Neural cell (in vitro differentiated cells): Measurements from ENCODE around the gene DYNC2LI1. TPM values are rescaled to one million over a fixed set of nuclear protein-coding genes. Genes with fewer than 3 reads are reported as not detected.

Experiments
- H2AFZ ChIP-seq: fragments of 200-600, 300-800 bp; sonication (generic), shearing (Covaris generic); 2 replicates; pipeline ENCODE4 v1.6.0; 2014; ENCODE audit warnings: low read depth, mild to moderate bottlenecking, antibody characterized with exemption, low read length, moderate library complexity
- H3F3A ChIP-seq: fragments of 200-600 bp; shearing (Covaris generic); 2 replicates; pipeline ENCODE4 v1.6.1; 2016; ENCODE audit warnings: mild to moderate bottlenecking, moderate library complexity, mixed read lengths, antibody characterized with exemption, low read length; ENCODE audit not compliant: insufficient read depth, poor library complexity, severe bottlenecking
- H3K27ac ChIP-seq: fragments of 200-600, 300-800 bp; sonication (generic), shearing (Covaris generic); 2 replicates; pipeline ENCODE4 v1.5.1; 2014; ENCODE audit warnings: mild to moderate bottlenecking, low read length, moderate library complexity
- H3K27me3 ChIP-seq: fragments of 300-800, 200-600 bp; sonication (generic), shearing (Covaris generic); 2 replicates; pipeline ENCODE4 v1.6.0; 2014; ENCODE audit warnings: mild to moderate bottlenecking, low read depth, low read length, moderate library complexity; ENCODE audit not compliant: insufficient read depth
- H3K36me3 ChIP-seq: fragments of 300-800, 200-600 bp; sonication (generic), shearing (Covaris generic); 2 replicates; pipeline ENCODE4 v1.5.1; 2014; ENCODE audit warnings: mild to moderate bottlenecking, antibody characterized with exemption, low read length, moderate library complexity; ENCODE audit not compliant: insufficient read depth
- H3K4me2 ChIP-seq: fragments of 300-800, 200-600 bp; sonication (generic), shearing (Covaris generic); 2 replicates; pipeline ENCODE4 v1.6.0; 2014; ENCODE audit warnings: mild to moderate bottlenecking, low read length
- H3K4me3 ChIP-seq: fragments of 300-800, 200-600 bp; sonication (generic), shearing (Covaris generic); 2 replicates; pipeline ENCODE4 v1.5.1; 2014; ENCODE audit warnings: mild to moderate bottlenecking, low read length, moderate library complexity
- H3K79me2 ChIP-seq: fragments of 200-600 bp; shearing (Covaris generic); replicated peaks from 2 replicates; pipeline ENCODE4 v1.6.0; 2014; ENCODE audit warnings: mild to moderate bottlenecking, low read length, moderate library complexity; ENCODE audit not compliant: insufficient read depth
- H3K9ac ChIP-seq: fragments of 300-800, 200-600 bp; sonication (generic), shearing (Covaris generic); 2 replicates; pipeline ENCODE4 v1.6.1; 2016; ENCODE audit warnings: mild to moderate bottlenecking, low read length, mixed read lengths
- H3K9me2 ChIP-seq: fragments of 200-600 bp; shearing (Covaris generic); 2 replicates; pipeline ENCODE4 v1.6.1; 2016; ENCODE audit warnings: mild to moderate bottlenecking, low read length, mixed read lengths; ENCODE audit not compliant: insufficient read depth
- H3K9me3 ChIP-seq: fragments of 200-600, 300-800 bp; sonication (generic), shearing (Covaris generic); 2 replicates; pipeline ENCODE4 v1.6.1; 2016; ENCODE audit warnings: mild to moderate bottlenecking, mixed run types, low read length, moderate library complexity, mixed read lengths
- H4K20me1 ChIP-seq: fragments of 200-600 bp; shearing (Covaris generic); 2 replicates; pipeline ENCODE4 v1.6.1; 2016; ENCODE audit warnings: mild to moderate bottlenecking, mixed run types; ENCODE audit not compliant: insufficient read depth
- EP300 ChIP-seq: fragments of 450-650 bp; conservative IDR thresholded peaks from 2 replicates; pipeline ENCODE4 v1.6.1; 2014; ENCODE audit warnings: antibody characterized with exemption, mild to moderate bottlenecking, moderate library complexity; ENCODE audit not compliant: poor library complexity, severe bottlenecking
- EZH2 ChIP-seq: fragments of 200-600, 300-800 bp; shearing (Covaris generic), sonication (generic); IDR thresholded peaks from 2 replicates; pipeline ENCODE4 v1.6.1; 2014; ENCODE audit warnings: antibody characterized with exemption, low read length, borderline replicate concordance, mild to moderate bottlenecking; ENCODE audit not compliant: insufficient read depth, poor library complexity, severe bottlenecking
- MXI1 ChIP-seq: fragments of 450-650 bp; conservative IDR thresholded peaks from 2 replicates; pipeline ENCODE4 v1.6.1; 2014; ENCODE audit warnings: antibody characterized with exemption, mild to moderate bottlenecking; ENCODE audit not compliant: poor library complexity, severe bottlenecking
- POLR2AphosphoS5 ChIP-seq: IDR thresholded peaks from 2 replicates; pipeline ENCODE4 v1.6.1; 2012
- RAD21 ChIP-seq: fragments of 450-650 bp; conservative IDR thresholded peaks from 2 replicates; pipeline ENCODE4 v1.6.1; 2014; ENCODE audit warnings: antibody characterized with exemption, mild to moderate bottlenecking, moderate library complexity
- REST ChIP-seq: IDR thresholded peaks from 2 replicates; pipeline ENCODE4 v1.6.1; 2012; ENCODE audit warnings: borderline replicate concordance
- SMC3 ChIP-seq: fragments of 450-650 bp; conservative IDR thresholded peaks from 2 replicates; pipeline ENCODE4 v1.6.1; 2014; ENCODE audit warnings: antibody characterized with exemption, mild to moderate bottlenecking, moderate library complexity; ENCODE audit not compliant: poor library complexity
- TAF1 ChIP-seq: IDR thresholded peaks from 2 replicates; pipeline ENCODE4 v1.6.1; 2012; ENCODE audit warnings: low read depth
- polyA plus RNA-seq: library from polyadenylated mRNA; depleted of rRNA; stranded (reverse); fragments of >200 nt; gene quantifications from 2 replicates; pipeline ENCODE4 v1.2.3, GENCODE V29; 2014
- TF ChIP-seq, protein P1 (sequence below): fragments of 450-650 bp; IDR thresholded peaks from 2 replicates; pipeline ENCODE4 v1.5.1; 2014; ENCODE audit warnings: antibody characterized with exemption, mild to moderate bottlenecking, moderate library complexity; ENCODE audit not compliant: poor library complexity, severe bottlenecking

DYNC2LI1 gene
- polyA plus RNA-seq, 1 donor from 2014 or later, result 80.6 TPM

- Histone ChIP-seq H3K4me2 (no peak overlapping the region), H3K4me3 (peak overlapping the region; percentile 19), H2AFZ (no peak overlapping the region), H3K9me3 (no peaks in the 10 kb centered on the region), H3K36me3 (no peaks in the 10 kb centered on the region), H3F3A (no peaks in the 10 kb centered on the region), H3K79me2 (no peaks in the 10 kb centered on the region), H4K20me1 (no peaks in the 10 kb centered on the region), H3K27me3 (no peaks in the 10 kb centered on the region), H3K27ac (no peak overlapping the region), H3K9me2 (no peaks in the 10 kb centered on the region), H3K9ac (no peak overlapping the region)
- TF ChIP-seq POLR2AphosphoS5 (peak; percentile 71), REST (no peak), EZH2 (no peak), EP300 (peak; percentile 88)
Observed at GRCh38 chr2:43810888-43811287, 37.0 kb downstream of the DYNC2LI1 start.

DNA sequence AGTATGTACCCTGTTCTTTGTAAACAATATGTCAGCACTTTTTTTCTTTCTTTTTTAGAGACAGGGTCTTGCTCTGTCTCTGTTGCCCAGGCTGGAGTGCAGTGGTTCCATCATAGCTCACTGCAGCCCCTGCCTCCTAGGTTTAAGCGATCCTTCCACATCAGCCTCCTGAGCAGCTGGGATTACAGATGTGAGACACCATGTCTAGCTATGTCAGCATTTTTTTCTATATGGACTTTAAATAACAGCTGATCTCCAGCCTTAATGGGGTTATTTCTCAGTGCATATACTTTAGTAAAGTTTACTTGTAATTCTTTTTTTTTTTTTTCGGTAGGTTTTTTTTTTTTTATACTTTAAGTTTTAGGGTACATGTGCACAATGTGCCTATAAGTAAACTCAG lies 38.2 kb downstream of the DYNC2LI1 start:
- no peaks in the 10 kb centered on the region for H3F3A ChIP-seq
- no peak overlapping the region for H3K27ac ChIP-seq
- H2AFZ ChIP-seq, result no peak overlapping the region
- H4K20me1 ChIP-seq, result no peaks in the 10 kb centered on the region
- TF ChIP-seq MXI1 (no peak), TAF1 (no peak), EP300 (no peak), RAD21 (no peak), REST (no peak), POLR2AphosphoS5 (no peak), SMC3 (no peak), EZH2 (no peak)
- TF ChIP-seq, protein P1, sequence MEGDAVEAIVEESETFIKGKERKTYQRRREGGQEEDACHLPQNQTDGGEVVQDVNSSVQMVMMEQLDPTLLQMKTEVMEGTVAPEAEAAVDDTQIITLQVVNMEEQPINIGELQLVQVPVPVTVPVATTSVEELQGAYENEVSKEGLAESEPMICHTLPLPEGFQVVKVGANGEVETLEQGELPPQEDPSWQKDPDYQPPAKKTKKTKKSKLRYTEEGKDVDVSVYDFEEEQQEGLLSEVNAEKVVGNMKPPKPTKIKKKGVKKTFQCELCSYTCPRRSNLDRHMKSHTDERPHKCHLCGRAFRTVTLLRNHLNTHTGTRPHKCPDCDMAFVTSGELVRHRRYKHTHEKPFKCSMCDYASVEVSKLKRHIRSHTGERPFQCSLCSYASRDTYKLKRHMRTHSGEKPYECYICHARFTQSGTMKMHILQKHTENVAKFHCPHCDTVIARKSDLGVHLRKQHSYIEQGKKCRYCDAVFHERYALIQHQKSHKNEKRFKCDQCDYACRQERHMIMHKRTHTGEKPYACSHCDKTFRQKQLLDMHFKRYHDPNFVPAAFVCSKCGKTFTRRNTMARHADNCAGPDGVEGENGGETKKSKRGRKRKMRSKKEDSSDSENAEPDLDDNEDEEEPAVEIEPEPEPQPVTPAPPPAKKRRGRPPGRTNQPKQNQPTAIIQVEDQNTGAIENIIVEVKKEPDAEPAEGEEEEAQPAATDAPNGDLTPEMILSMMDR, result no peak
- H3K4me3 ChIP-seq, result no peak overlapping the region
- no peaks in the 10 kb centered on the region for H3K9me3 ChIP-seq
- H3K9me2 ChIP-seq, result no peaks in the 10 kb centered on the region
- no peak overlapping the region for H3K4me2 ChIP-seq
- no peaks in the 10 kb centered on the region for H3K27me3 ChIP-seq
- H3K36me3 ChIP-seq, result no peaks in the 10 kb centered on the region
- no peak overlapping the region for H3K9ac ChIP-seq
- no peaks in the 10 kb centered on the region for H3K79me2 ChIP-seq
